AG09319 (cell line): ENCODE data around the gene CTF1.

Experiments used
- DNase-seq: peaks from one replicate; pipeline ENCODE4 v3.0.0-alpha.2; 2010; ENCODE audit warnings: low read depth; ENCODE audit errors: extremely low read depth
- TF ChIP-seq, protein P1 (sequence below): IDR thresholded peaks from 2 replicates; pipeline ENCODE4 v1.5.1; 2011; ENCODE audit warnings: low read depth, mild to moderate bottlenecking, inconsistent platforms, low read length, moderate library complexity

CTF1 gene

DNA sequence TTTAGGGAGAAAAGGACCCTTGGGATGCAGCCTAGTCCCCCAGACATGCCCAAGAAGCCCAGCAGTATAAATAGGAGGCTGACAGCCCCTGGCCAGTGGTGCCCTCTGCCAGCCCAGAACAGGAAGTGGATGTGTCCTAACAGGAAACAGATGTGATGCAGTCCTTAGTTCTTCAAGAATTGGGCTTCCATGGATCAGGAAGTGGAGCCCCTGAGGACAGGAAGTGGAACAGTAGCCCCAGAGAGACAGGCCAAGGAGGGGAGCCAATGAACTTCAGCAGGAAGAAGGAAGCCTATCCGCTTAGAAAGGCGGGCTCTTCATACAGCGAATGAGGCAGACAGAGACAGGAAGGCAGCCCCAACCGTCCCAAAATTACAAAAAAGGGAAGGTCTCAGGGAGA lies 7.2 kb downstream of the CTF1 start:
- no peak for DNase-seq
- TF ChIP-seq, protein P1, sequence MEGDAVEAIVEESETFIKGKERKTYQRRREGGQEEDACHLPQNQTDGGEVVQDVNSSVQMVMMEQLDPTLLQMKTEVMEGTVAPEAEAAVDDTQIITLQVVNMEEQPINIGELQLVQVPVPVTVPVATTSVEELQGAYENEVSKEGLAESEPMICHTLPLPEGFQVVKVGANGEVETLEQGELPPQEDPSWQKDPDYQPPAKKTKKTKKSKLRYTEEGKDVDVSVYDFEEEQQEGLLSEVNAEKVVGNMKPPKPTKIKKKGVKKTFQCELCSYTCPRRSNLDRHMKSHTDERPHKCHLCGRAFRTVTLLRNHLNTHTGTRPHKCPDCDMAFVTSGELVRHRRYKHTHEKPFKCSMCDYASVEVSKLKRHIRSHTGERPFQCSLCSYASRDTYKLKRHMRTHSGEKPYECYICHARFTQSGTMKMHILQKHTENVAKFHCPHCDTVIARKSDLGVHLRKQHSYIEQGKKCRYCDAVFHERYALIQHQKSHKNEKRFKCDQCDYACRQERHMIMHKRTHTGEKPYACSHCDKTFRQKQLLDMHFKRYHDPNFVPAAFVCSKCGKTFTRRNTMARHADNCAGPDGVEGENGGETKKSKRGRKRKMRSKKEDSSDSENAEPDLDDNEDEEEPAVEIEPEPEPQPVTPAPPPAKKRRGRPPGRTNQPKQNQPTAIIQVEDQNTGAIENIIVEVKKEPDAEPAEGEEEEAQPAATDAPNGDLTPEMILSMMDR: no peak; the same call in 1 of the 2 replicates

GRCh38 chr16:30904114-30904780 lies 7.8 kb downstream of the CTF1 start:
- no peak for DNase-seq

DNA sequence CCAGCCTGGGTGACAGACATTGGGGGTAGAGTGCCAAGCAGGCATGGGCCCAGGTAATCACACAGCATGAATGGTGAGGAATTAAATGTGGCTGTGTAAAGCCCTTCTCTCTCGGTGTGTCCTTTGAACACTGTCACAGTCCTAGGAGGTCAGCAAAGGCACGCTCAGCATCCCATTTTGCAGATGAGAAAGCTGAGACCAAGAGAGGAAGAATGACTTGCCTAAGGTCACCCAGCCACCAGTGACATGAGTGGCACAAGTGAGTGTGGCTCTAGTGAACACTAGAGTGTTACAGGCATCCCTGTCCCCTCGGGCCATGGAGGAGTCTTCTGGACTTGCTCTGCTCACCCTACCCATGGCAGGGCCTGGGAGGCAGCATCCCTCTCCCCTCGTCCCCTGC lies 10.7 kb downstream of the CTF1 start:
- TF ChIP-seq, protein P1: no peak
- DNase-seq: no peak

More at GRCh38 chr16:30904114-30904780, 7.8 kb downstream of the CTF1 start:
- TF ChIP-seq, protein P1: no peak

- TF ChIP-seq, protein P1: no peak
Observed at GRCh38 chr16:30910427-30911029, 14.1 kb downstream of the CTF1 start.

DNA sequence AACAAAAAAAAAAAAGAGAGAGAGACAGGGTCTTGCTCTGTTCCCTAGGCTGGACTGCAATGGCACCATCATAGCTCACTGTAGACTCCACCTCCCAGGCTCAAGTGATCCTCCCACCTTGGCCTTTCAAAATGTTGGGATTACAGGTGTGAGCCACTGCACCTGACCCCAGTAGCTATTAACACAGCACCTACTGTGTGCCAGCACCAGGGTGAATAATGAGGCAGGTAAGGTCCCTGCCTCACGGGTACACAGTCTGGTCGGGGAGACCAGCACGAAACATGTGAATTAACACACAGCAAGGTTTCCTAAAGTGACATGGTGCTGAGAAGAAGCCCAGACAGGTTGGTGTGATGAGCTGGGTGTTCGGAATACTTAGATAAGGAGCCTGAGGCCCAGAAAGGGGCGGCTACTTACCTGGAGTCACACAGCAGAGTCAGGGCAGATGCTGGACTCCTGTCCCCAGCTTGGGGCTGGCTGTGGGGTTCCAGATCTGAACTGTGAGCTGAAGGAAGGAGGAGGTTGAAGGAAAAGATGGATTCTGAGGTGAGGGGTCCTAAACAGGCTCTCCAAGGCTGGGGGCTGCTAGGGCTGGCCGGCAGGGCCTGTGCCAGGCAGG lies 16.5 kb downstream of the CTF1 start:
- TF ChIP-seq, protein P1: no peak
- DNase-seq: no peak

More at GRCh38 chr16:30910427-30911029, 14.1 kb downstream of the CTF1 start:
- no peak for DNase-seq

DNA sequence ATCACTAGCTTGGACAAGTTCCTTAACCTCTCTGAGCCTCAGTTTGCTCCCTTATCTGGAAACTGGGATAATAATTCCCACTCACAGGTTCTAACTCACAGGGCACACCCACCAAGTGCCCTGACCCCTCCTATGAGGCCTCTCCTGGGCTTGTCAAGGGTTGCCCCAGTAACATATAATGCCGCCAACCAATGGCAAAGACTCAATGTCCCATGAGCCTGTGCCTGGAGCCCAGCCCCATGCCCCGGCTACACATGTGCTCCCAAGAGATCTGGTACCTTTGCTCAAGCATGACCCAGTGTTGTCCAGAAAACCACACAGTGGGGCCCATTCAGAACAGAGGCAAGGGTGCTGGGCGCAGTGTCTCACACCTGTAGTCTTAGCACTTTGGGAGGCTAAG lies 18.4 kb downstream of the CTF1 start:
- TF ChIP-seq, protein P1: no peak
- DNase-seq: no peak

GRCh38 chr16:30918614-30919013 lies 22.2 kb downstream of the CTF1 start:
- TF ChIP-seq, protein P1: no peak
- no peak for DNase-seq
